GM23338 (cell line): Measurements from ENCODE around the gene EBF4. TPM values are rescaled to one million over a fixed set of nuclear protein-coding genes. Genes with fewer than 3 reads are reported as not detected.

ENCODE experiments used
- ETS1 ChIP-seq: IDR thresholded peaks from 2 replicates; pipeline ENCODE4 v1.6.1; 2016; ENCODE audit warnings: antibody characterized with exemption
- microRNA counts: library from miRNA; unstranded; fragments of <30 nt; microRNA quantifications from one replicate; lab custom pipeline; 2017
- microRNA-seq: library from miRNA; unstranded; fragments of <30 nt; microRNA quantifications from one replicate; pipeline ENCODE4, GENCODE V29; 2017
- polyA plus RNA-seq: library from polyadenylated mRNA; unstranded; fragments of >200 nt; fragmentation: Nextera tagmentation; extraction: Ambion mirVana; gene quantifications from 2 replicates; pipeline ENCODE4 v1.2.1, GENCODE V29; 2016
- small RNA-seq: library from RNA; depleted of rRNA; stranded (forward); fragments of <200 nt; gene quantifications from one replicate; pipeline ENCODE3, GENCODE V24; 2014; ENCODE audit warnings: low replicate concordance
- total RNA-seq: library from RNA; depleted of rRNA; stranded (reverse); fragments of >200 nt; shearing (Covaris generic); gene quantifications from 2 replicates; pipeline ENCODE4 v1.2.3, GENCODE V29; 2014; rRNA removed

EBF4 gene
- total and polyA plus RNA-seq, 2 experiments from 2014 or later, result 0.66 to 1.6 TPM

DNA sequence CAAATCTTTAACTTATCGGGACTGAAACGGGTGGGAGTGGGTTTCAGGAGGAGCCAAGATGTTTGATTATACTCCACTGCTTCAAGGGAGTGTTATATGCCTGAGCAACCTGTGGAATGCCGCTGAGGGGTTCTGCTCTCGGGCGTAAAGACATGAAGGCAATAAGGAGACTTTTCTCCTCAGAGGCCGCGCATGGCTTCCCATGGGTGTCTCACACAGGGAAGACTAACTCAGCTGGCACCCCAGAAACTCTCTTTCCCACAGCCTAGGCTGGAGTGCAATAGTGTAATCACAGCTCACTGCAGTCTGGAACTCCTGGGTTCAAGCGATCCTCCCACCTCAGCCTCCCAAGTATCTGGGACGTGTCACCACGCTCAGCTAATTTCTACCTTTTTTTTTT lies 117.1 kb downstream of the EBF4 start (continued):
- no peak for TF ChIP-seq ETS1

MicroRNA genes within 50 kb of the gene (microRNA counts, 767-probe panel; counts per million panel counts)
- microRNA hsa-miR-1292 (lab: Ali Mortazavi, UCI), result not detected

Small RNA genes within 50 kb of the gene (microRNA-seq; reads per million reads assigned to microRNA genes)
- gene MIR1292, result 6.6 reads per million, percentile 24 among the genes with 10 or more reads in this experiment

Small RNA genes within 50 kb of the gene (small RNA-seq; reads per million reads assigned to genes)
- gene SNORA51, result not detected
- not detected for gene SNORD110
- gene SNORD56, result not detected
- gene SNORD57, result not detected
- gene SNORD86, result not detected

Other genes starting within 250 kb of the EBF4 start
- 744 and 784 TPM in 2 replicates for gene SNRPB, start 222.0 kb upstream of the EBF4 start, total RNA-seq
- gene SNRPB, start 222.0 kb upstream of the EBF4 start, polyA plus RNA-seq, result 785 and 805 TPM in 2 replicates
- 1.6 and 6.4 TPM in 2 replicates for gene ZNF343, start 183.9 kb upstream of the EBF4 start, total RNA-seq
- 1.1 and 2.4 TPM in 2 replicates for gene ZNF343, start 183.9 kb upstream of the EBF4 start, polyA plus RNA-seq
- 0.12 TPM in 1 of 2 replicates, not detected in the other for gene TMC2, start 156.2 kb upstream of the EBF4 start, total RNA-seq
- not detected in 2 replicates for gene TMC2, start 156.2 kb upstream of the EBF4 start, polyA plus RNA-seq
- gene NOP56, start 40.1 kb upstream of the EBF4 start, total RNA-seq, result 429 and 447 TPM in 2 replicates
- 569 and 576 TPM in 2 replicates for gene NOP56, start 40.1 kb upstream of the EBF4 start, polyA plus RNA-seq
- gene IDH3B, start 28.6 kb upstream of the EBF4 start, total RNA-seq, result 126 and 141 TPM in 2 replicates
- 77.7 and 87.1 TPM in 2 replicates for gene IDH3B, start 28.6 kb upstream of the EBF4 start, polyA plus RNA-seq
- gene CPXM1, start 107.8 kb downstream of the EBF4 start, total RNA-seq, result 21.5 and 29.3 TPM in 2 replicates
- 15.3 and 17.0 TPM in 2 replicates for gene CPXM1, start 107.8 kb downstream of the EBF4 start, polyA plus RNA-seq
- not detected in 2 replicates for gene C20orf141, start 122.2 kb downstream of the EBF4 start, total RNA-seq
- gene C20orf141, start 122.2 kb downstream of the EBF4 start, polyA plus RNA-seq, result not detected in 2 replicates
- gene TMEM239, start 123.6 kb downstream of the EBF4 start, total RNA-seq, result not detected in 2 replicates
- not detected in 2 replicates for gene TMEM239, start 123.6 kb downstream of the EBF4 start, polyA plus RNA-seq
- gene PCED1A, start 147.9 kb downstream of the EBF4 start, total RNA-seq, result 8.9 and 9.9 TPM in 2 replicates
- 5.0 and 5.3 TPM in 2 replicates for gene PCED1A, start 147.9 kb downstream of the EBF4 start, polyA plus RNA-seq
- 17.7 and 20.4 TPM in 2 replicates for gene VPS16, start 148.0 kb downstream of the EBF4 start, total RNA-seq
- gene VPS16, start 148.0 kb downstream of the EBF4 start, polyA plus RNA-seq, result 11.2 and 13.5 TPM in 2 replicates
- gene PTPRA, start 180.7 kb downstream of the EBF4 start, total RNA-seq, result 37.8 and 43.9 TPM in 2 replicates
- gene PTPRA, start 180.7 kb downstream of the EBF4 start, polyA plus RNA-seq, result 39.3 and 46.9 TPM in 2 replicates